Stimulated activated CD8-positive, alpha-beta memory T cell treated with anti-CD3 and anti-CD28 coated beads, Interleukin-7, amount 100 ng/mL, for 1 hour (primary cell): Measurements from ENCODE around the gene PLA2R1.

Experiments
- DNase-seq, 2 donors: peaks; one replicate each; pipeline ENCODE4 v3.0.0-alpha.2; 2020; ENCODE audit warnings: low read depth in 2 of 2

Gene PLA2R1

GRCh38 chr2:159933727-159934049 is 128.7 kb downstream of the PLA2R1 start:
- DNase-seq = no peak

- no peak for DNase-seq
Measured at GRCh38 chr2:159933040-159933726, 129.2 kb downstream of the PLA2R1 start.

- no peak for DNase-seq
Measured at GRCh38 chr2:159926695-159927094, 135.7 kb downstream of the PLA2R1 start.

GRCh38 chr2:159925975-159926374 is 136.4 kb downstream of the PLA2R1 start:
- DNase-seq = no peak

GRCh38 chr2:159922563-159922962 is 139.9 kb downstream of the PLA2R1 start:
- DNase-seq = no peak

GRCh38 chr2:159921752-159922404 is 140.5 kb downstream of the PLA2R1 start:
- DNase-seq = peak; percentile 32 to 62

GRCh38 chr2:159916511-159916910 is 145.9 kb downstream of the PLA2R1 start:
- no peak for DNase-seq

GRCh38 chr2:159913900-159914299 is 148.5 kb downstream of the PLA2R1 start:
- DNase-seq = no peak

- no peak for DNase-seq
Measured at GRCh38 chr2:159912580-159912979, 149.8 kb downstream of the PLA2R1 start.

GRCh38 chr2:159910951-159911350 is 151.5 kb downstream of the PLA2R1 start:
- no peak for DNase-seq

GRCh38 chr2:159908623-159909022 is 153.8 kb downstream of the PLA2R1 start:
- no peak for DNase-seq

GRCh38 chr2:159907909-159908308 is 154.5 kb downstream of the PLA2R1 start:
- no peak for DNase-seq

- DNase-seq = no peak
Measured at GRCh38 chr2:159905926-159906714, 156.3 kb downstream of the PLA2R1 start.

- DNase-seq = peak in 1 of 2 donors; percentile 0
Measured at GRCh38 chr2:159904959-159905305, 157.5 kb downstream of the PLA2R1 start.

- DNase-seq = peak; percentile 59 to 66
Measured at GRCh38 chr2:159904127-159904958, 158.1 kb downstream of the PLA2R1 start, which contains the start of gene LY75. TSS of gene LY75 (minus strand) at chr2:159904756.

GRCh38 chr2:159903443-159904126 is 158.8 kb downstream of the PLA2R1 start:
- peak; percentile 23 to 25 for DNase-seq

- no peak for DNase-seq
Measured at GRCh38 chr2:159902722-159903121, 159.7 kb downstream of the PLA2R1 start.

- no peak for DNase-seq
Measured at GRCh38 chr2:159900343-159900742, 162.1 kb downstream of the PLA2R1 start.

GRCh38 chr2:159898441-159898840 is 164.0 kb downstream of the PLA2R1 start:
- no peak for DNase-seq

GRCh38 chr2:159897720-159898119 is 164.7 kb downstream of the PLA2R1 start:
- DNase-seq = no peak

- DNase-seq = no peak
Measured at GRCh38 chr2:159897081-159897480, 165.3 kb downstream of the PLA2R1 start.
